ENCODE data around the gene TRPV5. TPM values are rescaled to one million over a fixed set of nuclear protein-coding genes. Genes with fewer than 3 reads are reported as not detected.
"Not testable (repeated sequence)": the region's sequence is repeated elsewhere in the genome, so short reads cannot be mapped to it uniquely, and the experiment has no call there.

Gene TRPV5
- total RNA-seq, result not detected in 2 replicates

GRCh38 chr7:142933624-142934023 lies at the start of gene TRPV5:
Gene TRPV5 (minus strand): TSS chr7:142933746. CDS start chr7:142933459, 287 bp downstream.
- DNase-seq (ENCODE audit: low read depth, low spot score), result no peak

GRCh38 chr7:142978402-142978801 lies 44.9 kb upstream of the TRPV5 start:
- DNase-seq (ENCODE audit: low read depth, low spot score), result not testable (repeated sequence)

- no peak for DNase-seq (ENCODE audit: low read depth, low spot score)
Observed at GRCh38 chr7:142974626-142975025, 41.1 kb upstream of the TRPV5 start.

GRCh38 chr7:142969183-142969582 lies 35.6 kb upstream of the TRPV5 start:
- DNase-seq (ENCODE audit: low read depth, low spot score), result no peak

- no peak for DNase-seq (ENCODE audit: low read depth, low spot score)
Observed at GRCh38 chr7:142968229-142968628, 34.7 kb upstream of the TRPV5 start.

GRCh38 chr7:142964502-142965246 lies 31.1 kb upstream of the TRPV5 start:
- no peak for DNase-seq (ENCODE audit: low read depth, low spot score)

GRCh38 chr7:142963993-142964392 lies 30.4 kb upstream of the TRPV5 start:
- no peak for DNase-seq (ENCODE audit: low read depth, low spot score)

- DNase-seq (ENCODE audit: low read depth, low spot score), result no peak
Observed at GRCh38 chr7:142962991-142963390, 29.4 kb upstream of the TRPV5 start.

GRCh38 chr7:142961973-142962926 lies 28.7 kb upstream of the TRPV5 start, which contains the start of gene KEL:
Gene KEL (minus strand): TSS chr7:142962363. CDS start chr7:142962206, 157 bp downstream.
- no peak for DNase-seq (ENCODE audit: low read depth, low spot score)

GRCh38 chr7:142961595-142961972 lies 28.0 kb upstream of the TRPV5 start:
- DNase-seq (ENCODE audit: low read depth, low spot score), result no peak

- no peak for DNase-seq (ENCODE audit: low read depth, low spot score)
Observed at GRCh38 chr7:142960955-142961512, 27.5 kb upstream of the TRPV5 start.

GRCh38 chr7:142959202-142959601 lies 25.7 kb upstream of the TRPV5 start:
- DNase-seq (ENCODE audit: low read depth, low spot score), result no peak

- no peak for DNase-seq (ENCODE audit: low read depth, low spot score)
Observed at GRCh38 chr7:142957723-142958122, 24.2 kb upstream of the TRPV5 start.

- DNase-seq (ENCODE audit: low read depth, low spot score), result no peak
Observed at GRCh38 chr7:142956951-142957623, 23.5 kb upstream of the TRPV5 start.

- DNase-seq (ENCODE audit: low read depth, low spot score), result no peak
Observed at GRCh38 chr7:142954680-142955268, 21.2 kb upstream of the TRPV5 start.

GRCh38 chr7:142950235-142950634 lies 16.7 kb upstream of the TRPV5 start:
- no peak for DNase-seq (ENCODE audit: low read depth, low spot score)

- DNase-seq (ENCODE audit: low read depth, low spot score), result no peak
Observed at GRCh38 chr7:142948603-142949002, 15.1 kb upstream of the TRPV5 start.

GRCh38 chr7:142945001-142945400 lies 11.5 kb upstream of the TRPV5 start:
- no peak for DNase-seq (ENCODE audit: low read depth, low spot score)

GRCh38 chr7:142943706-142944268 lies 10.2 kb upstream of the TRPV5 start:
- DNase-seq (ENCODE audit: low read depth, low spot score), result no peak

GRCh38 chr7:142942746-142943145 lies 9.2 kb upstream of the TRPV5 start:
- DNase-seq (ENCODE audit: low read depth, low spot score), result no peak

- DNase-seq (ENCODE audit: low read depth, low spot score), result no peak
Observed at GRCh38 chr7:142941541-142941940, 8.0 kb upstream of the TRPV5 start.
